PFSK-1 (cell line): ENCODE results near the gene RALBP1.

Experiments
- FOXP2 ChIP-seq: optimal IDR thresholded peaks from 2 replicates; pipeline ENCODE3; 2011; ENCODE audit warnings: borderline replicate concordance, control low read depth, inconsistent platforms; ENCODE audit not compliant: insufficient read depth; ENCODE audit errors: extremely low read length, extremely low read depth
- POLR2AphosphoS5 ChIP-seq: IDR thresholded peaks from 2 replicates; pipeline ENCODE4 v1.6.1; 2012; ENCODE audit warnings: low read depth, mild to moderate bottlenecking, control low read depth, low read length, moderate library complexity
- REST ChIP-seq, 2 experiments: IDR thresholded peaks; 2 replicates each; pipeline versions ENCODE4 v1.6.1 to v1.8.0; 2011 to 2012; ENCODE audit warnings: low read depth in 2 of 2, low read length in 2 of 2, control low read depth in 1 of 2, inconsistent platforms in 1 of 2, mild to moderate bottlenecking in 1 of 2, moderate library complexity in 1 of 2; ENCODE audit not compliant: insufficient read depth in 1 of 2
- SIN3A ChIP-seq: IDR thresholded peaks from 2 replicates; pipeline ENCODE4 v1.6.1; 2012; ENCODE audit warnings: mild to moderate bottlenecking, low read length, moderate library complexity, borderline replicate concordance; ENCODE audit not compliant: insufficient read depth
- TAF1 ChIP-seq: IDR thresholded peaks from 2 replicates; pipeline ENCODE4 v1.6.1; 2012; ENCODE audit warnings: low read length, control low read depth, borderline replicate concordance; ENCODE audit not compliant: insufficient read depth

The RALBP1 gene

GRCh38 chr18:9552191-9552590 is 76.9 kb downstream of the RALBP1 start:
- TF ChIP-seq POLR2AphosphoS5: no peak
- TF ChIP-seq TAF1: no peak
- TF ChIP-seq SIN3A: no peak
- TF ChIP-seq FOXP2: no peak
- TF ChIP-seq REST (IDR thresholded peaks at IDR 0.05; ENCODE audit: insufficient read depth in 1 of 2, low read depth in 2 of 2, low read length in 2 of 2): no peak

GRCh38 chr18:9552616-9553015 is 77.3 kb downstream of the RALBP1 start:
- TF ChIP-seq TAF1 (no peak), REST (IDR thresholded peaks at IDR 0.05; ENCODE audit: insufficient read depth in 1 of 2, low read depth in 2 of 2, low read length in 2 of 2) (no peak), SIN3A (no peak), POLR2AphosphoS5 (no peak), FOXP2 (no peak)

- no peak for TF ChIP-seq SIN3A
- TF ChIP-seq FOXP2: no peak
- no peak for TF ChIP-seq REST (IDR thresholded peaks at IDR 0.05; ENCODE audit: insufficient read depth in 1 of 2, low read depth in 2 of 2, low read length in 2 of 2)
- TF ChIP-seq TAF1: no peak
- no peak for TF ChIP-seq POLR2AphosphoS5
Measured at GRCh38 chr18:9557250-9557943, 82.1 kb downstream of the RALBP1 start.

GRCh38 chr18:9558387-9559064 is 83.2 kb downstream of the RALBP1 start:
- no peak for TF ChIP-seq REST (IDR thresholded peaks at IDR 0.05; ENCODE audit: insufficient read depth in 1 of 2, low read depth in 2 of 2, low read length in 2 of 2)
- TF ChIP-seq POLR2AphosphoS5: no peak
- TF ChIP-seq SIN3A: no peak
- TF ChIP-seq FOXP2: no peak
- no peak for TF ChIP-seq TAF1

- TF ChIP-seq FOXP2 (no peak), SIN3A (no peak), REST (IDR thresholded peaks at IDR 0.05; ENCODE audit: insufficient read depth in 1 of 2, low read depth in 2 of 2, low read length in 2 of 2) (no peak), TAF1 (no peak), POLR2AphosphoS5 (no peak)
Measured at GRCh38 chr18:9559253-9559652, 83.9 kb downstream of the RALBP1 start.
